Measurements from ENCODE around the gene SPEF1.
A peak's percentile ranks its signal among the peaks of the same experiment; 100 is the strongest.

SPEF1 gene

DNA sequence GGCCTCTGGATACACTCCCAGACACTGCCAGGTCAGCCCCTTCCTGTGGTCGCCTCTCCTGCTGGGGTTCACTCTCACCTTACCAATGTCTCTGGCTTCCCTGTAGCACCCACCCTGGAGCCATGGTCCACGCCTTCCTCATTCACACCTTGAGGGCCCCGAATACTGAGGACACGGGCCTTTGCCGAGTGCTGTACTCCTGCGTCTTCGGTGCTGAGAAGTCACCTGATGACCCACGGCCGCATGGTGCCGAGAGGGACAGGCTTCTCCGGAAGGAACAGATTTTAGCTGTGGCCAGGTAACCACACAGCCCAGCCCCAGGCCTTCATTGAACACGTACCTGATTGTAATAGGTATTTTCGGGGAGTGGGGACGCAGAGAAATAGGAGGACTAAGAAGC is 40.7 kb upstream of the SPEF1 start:
- TF ChIP-seq, protein P1, sequence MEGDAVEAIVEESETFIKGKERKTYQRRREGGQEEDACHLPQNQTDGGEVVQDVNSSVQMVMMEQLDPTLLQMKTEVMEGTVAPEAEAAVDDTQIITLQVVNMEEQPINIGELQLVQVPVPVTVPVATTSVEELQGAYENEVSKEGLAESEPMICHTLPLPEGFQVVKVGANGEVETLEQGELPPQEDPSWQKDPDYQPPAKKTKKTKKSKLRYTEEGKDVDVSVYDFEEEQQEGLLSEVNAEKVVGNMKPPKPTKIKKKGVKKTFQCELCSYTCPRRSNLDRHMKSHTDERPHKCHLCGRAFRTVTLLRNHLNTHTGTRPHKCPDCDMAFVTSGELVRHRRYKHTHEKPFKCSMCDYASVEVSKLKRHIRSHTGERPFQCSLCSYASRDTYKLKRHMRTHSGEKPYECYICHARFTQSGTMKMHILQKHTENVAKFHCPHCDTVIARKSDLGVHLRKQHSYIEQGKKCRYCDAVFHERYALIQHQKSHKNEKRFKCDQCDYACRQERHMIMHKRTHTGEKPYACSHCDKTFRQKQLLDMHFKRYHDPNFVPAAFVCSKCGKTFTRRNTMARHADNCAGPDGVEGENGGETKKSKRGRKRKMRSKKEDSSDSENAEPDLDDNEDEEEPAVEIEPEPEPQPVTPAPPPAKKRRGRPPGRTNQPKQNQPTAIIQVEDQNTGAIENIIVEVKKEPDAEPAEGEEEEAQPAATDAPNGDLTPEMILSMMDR (IDR thresholded peaks at IDR 0.05; ENCODE audit: insufficient read depth, low read length, missing control alignments) = no peak
- no peak for DNase-seq (ENCODE audit: low read depth, low spot score)
- ChIA-PET POLR2A (no interaction called here), CTCF (interaction anchor here (0.6 to 8.8 kb wide), 9 partner anchors 11 to 263 kb away, joined by 3 to 255 read pairs (median 11); partner anchors contain the start of genes CENPB and SPEF1)
- no peak overlapping the region for H3K4me3 ChIP-seq (ENCODE audit: low read depth, low read length)

DNA sequence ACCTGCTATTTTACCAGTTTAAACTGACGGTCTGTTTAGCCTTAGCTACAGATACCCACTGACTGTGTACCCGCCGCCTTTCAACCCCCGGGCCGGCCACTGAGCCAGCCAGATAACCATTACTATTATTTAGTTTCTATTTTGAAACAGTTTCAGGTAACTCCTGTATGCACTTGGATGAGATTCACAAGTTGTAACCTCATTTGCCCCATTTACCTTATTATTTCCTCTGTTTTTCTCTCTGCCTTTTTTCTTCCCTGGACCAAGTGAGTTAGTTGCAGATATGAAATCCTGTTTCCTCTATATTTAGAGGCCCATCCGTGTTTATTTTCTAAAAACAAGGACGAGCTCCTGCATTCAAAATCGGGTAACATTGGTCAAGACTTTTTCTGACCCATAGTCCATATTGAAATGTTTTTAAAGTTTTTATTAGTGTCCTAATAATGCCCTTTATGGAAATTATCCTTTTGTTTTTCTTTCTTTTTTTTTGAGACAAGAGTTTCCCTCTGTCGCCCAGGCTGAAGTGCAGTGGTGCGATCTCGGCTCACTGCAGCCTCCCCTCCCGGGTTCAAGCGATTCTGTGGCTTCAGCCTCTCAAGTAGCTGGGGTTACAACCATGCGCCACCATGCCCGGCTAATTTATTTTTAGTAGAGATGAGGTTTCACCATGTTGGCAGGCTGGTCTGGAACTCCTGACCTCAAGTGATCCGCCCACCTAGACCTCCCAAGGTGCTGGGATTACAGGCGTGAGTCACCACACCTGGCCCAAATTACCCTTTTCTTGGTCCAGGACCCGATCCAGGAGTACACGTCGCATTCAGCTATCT is 39.9 kb upstream of the SPEF1 start:
- no peak for DNase-seq (ENCODE audit: low read depth, low spot score)
- H3K4me3 ChIP-seq (ENCODE audit: low read depth, low read length) = peak overlapping the region; percentile 95
- ChIA-PET POLR2A (interaction anchor here (0.8 to 1.8 kb wide), 6 partner anchors 9 to 249 kb away, joined by 3 to 12 read pairs (median 4); partner anchors contain the start of genes CENPB and SPEF1), CTCF (interaction anchor here (0.7 to 8.8 kb wide), 29 partner anchors 8 to 263 kb away, joined by 3 to 255 read pairs (median 7); partner anchors contain the start of genes ADISSP, CDC25B, CENPB and SPEF1)
- TF ChIP-seq, protein P1 (IDR thresholded peaks at IDR 0.05; ENCODE audit: insufficient read depth, low read length, missing control alignments) = no peak

DNA sequence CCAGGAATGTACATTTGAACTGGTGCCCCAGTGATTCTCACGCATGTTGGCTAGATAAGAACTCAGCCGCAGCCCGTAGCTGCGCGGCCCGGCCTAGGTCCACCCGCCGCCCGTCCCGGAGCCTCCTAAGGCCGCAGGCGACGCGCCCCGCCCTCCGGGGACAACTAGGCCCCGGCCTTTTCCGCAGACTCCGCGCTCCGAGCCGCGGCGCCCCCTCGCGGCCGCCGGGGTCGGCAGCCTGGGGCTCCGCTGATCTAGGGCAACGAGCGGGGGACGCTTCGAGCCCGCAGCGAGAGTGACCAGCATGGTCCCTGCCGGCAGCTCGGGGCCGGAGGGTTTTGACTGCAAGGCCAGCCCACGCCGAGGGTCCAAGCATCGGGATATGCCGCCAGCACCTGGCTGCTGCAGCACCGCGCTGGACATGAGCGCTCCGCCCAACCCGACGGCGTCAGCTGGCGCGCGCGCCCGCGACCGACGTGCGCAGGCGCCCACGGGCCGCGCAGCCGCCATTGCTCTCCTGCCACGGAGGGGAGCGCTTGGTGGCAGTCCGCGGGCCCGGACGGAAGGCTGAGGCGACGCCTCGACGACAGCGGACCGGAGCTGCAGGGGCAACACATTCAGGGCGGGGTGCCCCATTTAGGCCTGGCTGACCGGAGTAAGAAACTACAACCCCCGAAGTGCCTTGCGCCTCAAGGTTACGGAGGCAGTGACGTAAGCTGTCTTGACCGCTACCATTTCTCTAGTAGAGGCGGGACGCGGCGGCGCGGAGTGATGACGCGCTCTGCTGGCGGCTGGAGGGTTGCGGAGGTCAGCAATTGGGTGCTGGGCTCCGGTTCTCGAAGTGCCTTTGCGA is 39.0 kb upstream of the SPEF1 start, which contains the start of gene AP5S1:
AP5S1 (plus strand) TSS at position 500 of the 853 bp plus-strand sequence. CDS start 1,571 bp downstream, outside the sequence.
- H3K4me3 ChIP-seq (ENCODE audit: low read depth, low read length) = peak within 1 kb of the TSS; percentile 95
- ChIA-PET POLR2A (interaction anchor here (0.7 to 1.8 kb wide), 7 partner anchors 9 to 250 kb away, joined by 3 to 12 read pairs (median 4); partner anchors contain the start of genes CENPB and SPEF1), CTCF (interaction anchor here (0.7 to 8.8 kb wide), 32 partner anchors 9 to 272 kb away, joined by 3 to 255 read pairs (median 6); partner anchors contain the start of genes ADISSP, CDC25B, CENPB and SPEF1)
- no peak for DNase-seq (ENCODE audit: low read depth, low spot score)
- TF ChIP-seq, protein P1 (IDR thresholded peaks at IDR 0.05; ENCODE audit: insufficient read depth, low read length, missing control alignments) = peak; percentile 83

DNA sequence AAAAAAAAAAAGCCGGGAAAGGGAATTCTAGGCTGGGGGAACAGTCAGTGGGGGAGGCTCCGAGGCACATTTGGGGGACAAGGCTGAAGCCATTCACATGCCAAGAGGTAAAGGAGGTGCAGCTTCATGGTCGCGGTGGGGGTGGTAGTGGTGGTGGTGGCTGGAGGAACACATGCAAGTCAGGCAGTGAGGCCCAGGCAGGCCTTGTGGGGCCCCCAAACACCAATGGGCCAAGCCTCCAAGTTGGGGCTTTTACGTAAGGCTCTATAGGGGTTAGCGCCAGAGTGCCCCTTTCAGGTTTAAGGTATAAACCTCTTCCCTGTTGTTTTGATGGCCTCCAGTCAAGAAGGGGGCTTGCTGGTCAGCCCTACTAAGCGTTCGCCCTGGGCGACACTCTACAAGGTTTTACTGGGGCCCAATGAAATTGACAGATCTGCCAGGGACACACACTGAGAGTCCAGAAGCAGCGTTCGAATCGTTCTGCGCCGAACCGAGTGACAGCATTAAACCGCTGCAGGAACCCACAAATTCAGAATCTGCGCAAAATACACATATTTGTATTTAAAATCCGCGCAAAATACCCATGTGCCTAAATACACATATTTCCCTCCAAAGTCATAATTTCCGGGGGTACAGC is 38.3 kb upstream of the SPEF1 start:
- TF ChIP-seq, protein P1 (IDR thresholded peaks at IDR 0.05; ENCODE audit: insufficient read depth, low read length, missing control alignments) = no peak
- POLR2A ChIA-PET = interaction anchor here (0.7 to 1.8 kb wide), 8 partner anchors 8 to 79 kb away, joined by 3 to 12 read pairs (median 8); partner anchors contain the start of genes CDC25B, CENPB and SPEF1
- DNase-seq (ENCODE audit: low read depth, low spot score) = no peak
- peak overlapping the region; percentile 95 for H3K4me3 ChIP-seq (ENCODE audit: low read depth, low read length)
- CTCF ChIA-PET = interaction anchor here (1.0 to 8.8 kb wide), 32 partner anchors 10 to 273 kb away, joined by 3 to 255 read pairs (median 8); partner anchors contain the start of genes ADISSP, CDC25B, CENPB and SPEF1

DNA sequence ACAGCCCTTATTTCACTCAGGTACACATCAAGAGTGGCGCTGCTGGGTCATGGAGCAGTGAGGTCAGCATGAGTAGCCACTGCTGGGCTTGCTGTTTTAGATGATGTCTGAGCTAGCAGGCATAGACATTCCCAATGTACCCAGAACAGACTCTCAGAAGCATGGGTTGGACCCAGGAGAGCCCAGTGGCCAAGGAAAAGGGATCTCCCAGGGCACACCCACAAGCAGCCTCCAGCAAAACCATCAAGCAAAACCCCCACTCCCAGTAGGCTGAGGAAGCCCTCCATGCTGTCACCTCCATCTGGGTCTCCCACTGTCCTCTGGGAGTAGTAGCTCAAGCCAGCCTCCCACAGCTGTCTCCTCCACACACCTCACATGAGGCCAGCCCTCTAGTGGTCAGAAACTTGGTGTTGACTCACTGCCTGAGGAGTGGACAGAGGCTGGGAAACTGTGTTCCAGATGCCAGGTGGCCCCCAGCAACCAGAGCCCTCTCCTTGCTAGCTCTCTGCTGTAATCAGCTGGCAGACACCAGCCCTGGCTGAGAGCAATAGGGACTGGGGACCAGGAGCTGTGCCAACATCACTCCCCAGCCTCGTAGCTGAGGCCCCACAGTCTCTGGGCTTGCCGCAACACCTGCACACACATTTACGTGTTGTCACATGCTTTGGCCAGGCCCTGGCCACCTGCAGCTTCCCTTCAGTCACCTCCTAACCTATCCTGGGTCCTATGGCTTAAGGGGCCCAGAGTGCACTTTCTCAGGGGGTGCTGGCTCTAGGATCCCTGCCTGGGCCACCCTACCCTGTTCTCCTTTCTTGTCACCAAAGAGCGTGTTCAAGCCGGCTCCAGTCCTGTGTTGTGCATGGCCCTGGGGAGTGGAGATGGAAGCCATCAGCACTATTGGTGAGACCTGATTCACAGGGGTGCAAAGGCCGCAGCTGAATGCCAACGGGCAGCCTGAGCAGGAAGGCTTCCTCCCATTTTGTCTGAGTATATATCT is 37.2 kb upstream of the SPEF1 start:
- ChIA-PET CTCF (interaction anchor here (0.7 to 8.8 kb wide), 32 partner anchors 8 to 274 kb away, joined by 3 to 255 read pairs (median 6); partner anchors contain the start of genes ADISSP, CDC25B, CENPB and SPEF1), POLR2A (interaction anchor here (0.6 to 1.8 kb wide), 6 partner anchors 10 to 138 kb away, joined by 3 to 12 read pairs (median 4); partner anchors contain the start of genes CDC25B and CENPB)
- TF ChIP-seq, protein P1 (IDR thresholded peaks at IDR 0.05; ENCODE audit: insufficient read depth, low read length, missing control alignments) = peak; percentile 86
- no peak for DNase-seq (ENCODE audit: low read depth, low spot score)
- no peak overlapping the region for H3K4me3 ChIP-seq (ENCODE audit: low read depth, low read length)
